ENCODE results near the gene BRAF. TPM values are rescaled to one million over a fixed set of nuclear protein-coding genes. Genes with fewer than 3 reads are reported as not detected.
"Not testable (repeated sequence)": the region's sequence is repeated elsewhere in the genome, so short reads cannot be mapped to it uniquely, and the experiment has no call there.

The BRAF gene
- total and polyA plus RNA-seq, 4 donors: 4.1 to 55.5 (median 29.9) TPM

DNA sequence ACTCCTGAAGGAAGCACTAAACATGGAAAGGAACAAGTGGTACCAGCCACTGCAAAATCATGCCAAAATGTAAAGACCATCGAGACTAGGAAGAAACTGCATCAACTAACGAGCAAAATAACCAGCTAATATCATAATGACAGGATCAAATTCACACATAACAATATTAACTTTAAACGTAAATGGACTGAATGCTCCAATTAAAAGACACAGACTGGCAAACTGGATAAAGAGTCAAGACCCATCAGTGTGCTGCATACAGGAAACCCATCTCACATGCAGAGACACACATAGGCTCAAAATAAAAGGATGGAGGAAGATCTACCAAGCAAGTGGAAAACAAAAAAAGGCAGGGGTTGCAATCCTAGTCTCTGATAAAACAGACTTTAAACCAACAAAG, 163.4 kb downstream of the BRAF start:
- H3K27me3 ChIP-seq (ENCODE audit: control insufficient read depth in 1 of 2, insufficient read depth in 2 of 2, low read length in 1 of 2); H3K4me1 ChIP-seq (ENCODE audit: control insufficient read depth in 1 of 2, insufficient read depth in 2 of 2, low read length in 2 of 2); H3K36me3 ChIP-seq (ENCODE audit: control insufficient read depth in 1 of 2, insufficient read depth in 2 of 2, low read length in 1 of 2); DNase-seq; H3K27ac ChIP-seq (ENCODE audit: low read depth in 1 of 2, low read length in 2 of 2); ATAC-seq (ENCODE audit: low FRiP score); H3K4me3 ChIP-seq (ENCODE audit: low read length in 2 of 2); H3K9me3 ChIP-seq (ENCODE audit: control insufficient read depth, low read length); intact Hi-C loops (cut with DNase I): not testable (repeated sequence)
- 86 to 97% methylated on average over 3 of the region's 3 CpGs for WGBS, 2 donors

DNA sequence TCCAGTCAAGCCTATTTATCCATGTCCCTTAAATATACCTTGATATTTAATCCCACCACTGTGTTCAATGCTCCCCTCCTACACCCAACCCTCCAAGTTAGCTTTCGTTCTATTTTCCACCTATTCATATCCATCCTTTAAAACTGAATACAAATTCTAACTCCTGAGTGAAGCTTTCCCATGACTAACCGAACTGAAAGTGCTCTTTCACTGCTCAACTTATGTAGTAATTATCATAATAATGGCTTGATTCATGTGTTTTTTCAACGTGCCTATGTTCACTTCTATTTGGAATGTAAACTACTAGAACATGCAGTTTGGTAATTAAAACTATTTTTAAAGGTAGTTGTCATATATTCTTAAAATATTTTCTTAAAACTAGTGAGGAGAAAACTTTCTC, 170.2 kb downstream of the BRAF start:
- no peaks in the 10 kb centered on the region for H3K27me3 ChIP-seq (ENCODE audit: control insufficient read depth in 1 of 2, insufficient read depth in 2 of 2, low read length in 1 of 2)
- no peaks in the 10 kb centered on the region for H3K36me3 ChIP-seq (ENCODE audit: control insufficient read depth in 1 of 2, insufficient read depth in 2 of 2, low read length in 1 of 2)
- ATAC-seq (ENCODE audit: low FRiP score): no peak
- H3K4me3 ChIP-seq (ENCODE audit: low read length in 2 of 2): no peak overlapping the region
- H3K9me3 ChIP-seq (ENCODE audit: control insufficient read depth, low read length): no peaks in the 10 kb centered on the region
- H3K27ac ChIP-seq (ENCODE audit: low read depth in 1 of 2, low read length in 2 of 2): no peak overlapping the region
- H3K4me1 ChIP-seq (ENCODE audit: control insufficient read depth in 1 of 2, insufficient read depth in 2 of 2, low read length in 2 of 2): no peaks in the 10 kb centered on the region
- WGBS, 2 donors: 69 to 70% methylated on average over 3 of the region's 3 CpGs
- intact Hi-C loops (cut with DNase I): no loop called here
- DNase-seq: no peak

DNA sequence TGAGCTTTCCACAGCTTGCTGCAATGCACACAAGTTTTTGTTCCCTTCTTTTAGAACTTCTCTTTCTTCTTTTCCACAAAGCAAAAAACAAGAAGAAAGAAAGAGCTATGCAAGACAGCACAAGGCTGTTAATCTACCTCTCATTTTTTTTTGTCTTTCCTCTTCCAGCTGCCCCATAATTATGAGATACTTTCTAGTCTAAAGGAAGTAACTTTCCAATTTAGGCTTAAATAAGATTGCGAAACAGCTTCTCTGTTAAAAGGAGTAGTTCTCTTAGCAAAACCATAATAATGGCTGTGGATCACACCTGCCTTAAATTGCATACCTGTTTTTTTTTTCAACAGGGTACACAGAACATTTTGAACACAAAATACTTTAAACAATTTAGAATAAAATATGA, 172.2 kb downstream of the BRAF start:
- ATAC-seq (ENCODE audit: low FRiP score) (no peak), DNase-seq (no peak)
- 95 to 98% methylated on average over 1 of the region's 1 CpG for WGBS, 2 donors
- H3K4me1 ChIP-seq (ENCODE audit: control insufficient read depth in 1 of 2, insufficient read depth in 2 of 2, low read length in 2 of 2): no peaks in the 10 kb centered on the region
- H3K27ac ChIP-seq (ENCODE audit: low read depth in 1 of 2, low read length in 2 of 2): no peak overlapping the region
- H3K4me3 ChIP-seq (ENCODE audit: low read length in 2 of 2): no peak overlapping the region
- no peaks in the 10 kb centered on the region for H3K27me3 ChIP-seq (ENCODE audit: control insufficient read depth in 1 of 2, insufficient read depth in 2 of 2, low read length in 1 of 2)
- H3K36me3 ChIP-seq (ENCODE audit: control insufficient read depth in 1 of 2, insufficient read depth in 2 of 2, low read length in 1 of 2): no peaks in the 10 kb centered on the region
- intact Hi-C loops (cut with DNase I): no loop called here
- H3K9me3 ChIP-seq (ENCODE audit: control insufficient read depth, low read length): no peaks in the 10 kb centered on the region

DNA sequence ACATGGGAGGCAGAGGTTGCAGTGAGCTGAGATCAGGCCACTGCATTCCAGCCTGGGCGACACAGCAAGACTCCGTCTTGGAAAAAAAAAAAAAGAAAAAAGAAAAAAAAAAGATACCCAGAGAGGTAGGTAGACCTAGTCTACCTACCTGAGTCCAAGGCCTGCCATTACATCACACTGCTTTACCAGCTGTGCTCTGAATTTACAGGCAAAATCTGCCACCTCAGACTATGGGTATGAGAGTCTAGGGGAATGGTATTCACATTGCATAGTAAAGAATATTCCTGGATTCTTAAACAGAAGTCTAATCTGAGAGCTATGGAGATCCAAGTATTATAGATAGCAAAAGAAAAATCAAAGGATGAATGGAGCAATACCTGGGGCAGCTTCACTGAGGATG, 178.0 kb downstream of the BRAF start:
- Histone ChIP-seq H3K36me3 (ENCODE audit: control insufficient read depth in 1 of 2, insufficient read depth in 2 of 2, low read length in 1 of 2) (peaks cover 0 to 3% of the 10 kb centered on the region in 2 donors), H3K4me3 (ENCODE audit: low read length in 2 of 2) (no peak overlapping the region)

DNA sequence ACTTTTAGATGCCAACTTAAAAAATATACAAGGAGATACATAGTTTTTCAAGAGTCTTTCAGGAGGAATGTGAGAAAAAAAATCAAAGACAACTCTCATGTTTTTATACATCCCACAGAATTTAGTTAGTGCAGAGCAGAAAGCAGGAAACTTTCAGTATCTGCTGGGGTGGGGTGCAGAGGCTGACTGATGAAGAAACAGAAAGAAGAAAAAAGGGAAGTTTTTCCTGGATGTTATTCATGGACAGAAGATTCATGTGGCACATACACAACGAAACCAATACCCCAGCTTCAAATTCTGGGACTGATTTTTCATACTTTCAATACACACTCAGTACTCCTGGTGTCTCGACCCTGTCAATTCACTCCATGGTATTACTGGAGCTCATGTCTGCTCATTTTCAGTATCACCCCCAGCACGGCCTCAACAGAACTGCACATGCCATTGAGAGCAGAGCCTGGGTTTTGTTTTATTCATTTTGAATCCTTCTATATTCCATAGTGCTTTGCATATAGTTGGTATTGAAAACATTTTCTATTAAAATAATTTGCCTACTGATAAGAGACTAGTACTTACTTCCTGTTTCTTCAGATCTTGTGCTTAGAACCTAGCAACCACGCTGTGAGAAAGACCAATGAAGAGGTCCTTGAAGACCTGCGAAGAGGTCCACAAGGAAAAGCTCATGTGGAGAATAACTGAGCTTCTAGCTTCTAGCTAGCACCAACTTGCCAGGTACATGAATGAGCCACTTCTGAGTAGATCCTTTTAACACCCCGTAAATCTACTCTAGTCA, 179.3 kb downstream of the BRAF start:
- Histone ChIP-seq H3K27ac (ENCODE audit: low read depth in 1 of 2, low read length in 2 of 2) (no peak overlapping the region), H3K9me3 (ENCODE audit: control insufficient read depth, low read length) (no peaks in the 10 kb centered on the region), H3K4me3 (ENCODE audit: low read length in 2 of 2) (no peak overlapping the region), H3K36me3 (ENCODE audit: control insufficient read depth in 1 of 2, insufficient read depth in 2 of 2, low read length in 1 of 2) (peaks cover under 1 to 3% of the 10 kb centered on the region in 2 donors), H3K27me3 (ENCODE audit: control insufficient read depth in 1 of 2, insufficient read depth in 2 of 2, low read length in 1 of 2) (no peaks in the 10 kb centered on the region), H3K4me1 (ENCODE audit: control insufficient read depth in 1 of 2, insufficient read depth in 2 of 2, low read length in 2 of 2) (no peaks in the 10 kb centered on the region)
- 84 to 87% methylated on average over 6 of the region's 6 CpGs for WGBS, 2 donors
- intact Hi-C loops (cut with DNase I): no loop called here
- ATAC-seq (ENCODE audit: low FRiP score): no peak
- no peak for DNase-seq

More for the DNA sequence above, 178.0 kb downstream of the BRAF start:
- 94 to 95% methylated on average over 2 of the region's 2 CpGs for WGBS, 2 donors
- H3K27ac ChIP-seq (ENCODE audit: low read depth in 1 of 2, low read length in 2 of 2): no peak overlapping the region
- DNase-seq (no peak), ATAC-seq (ENCODE audit: low FRiP score) (no peak)
- H3K27me3 ChIP-seq (ENCODE audit: control insufficient read depth in 1 of 2, insufficient read depth in 2 of 2, low read length in 1 of 2): no peaks in the 10 kb centered on the region
- intact Hi-C loops (cut with DNase I): no loop called here
- H3K9me3 ChIP-seq (ENCODE audit: control insufficient read depth, low read length): no peaks in the 10 kb centered on the region
- H3K4me1 ChIP-seq (ENCODE audit: control insufficient read depth in 1 of 2, insufficient read depth in 2 of 2, low read length in 2 of 2): no peaks in the 10 kb centered on the region

DNA sequence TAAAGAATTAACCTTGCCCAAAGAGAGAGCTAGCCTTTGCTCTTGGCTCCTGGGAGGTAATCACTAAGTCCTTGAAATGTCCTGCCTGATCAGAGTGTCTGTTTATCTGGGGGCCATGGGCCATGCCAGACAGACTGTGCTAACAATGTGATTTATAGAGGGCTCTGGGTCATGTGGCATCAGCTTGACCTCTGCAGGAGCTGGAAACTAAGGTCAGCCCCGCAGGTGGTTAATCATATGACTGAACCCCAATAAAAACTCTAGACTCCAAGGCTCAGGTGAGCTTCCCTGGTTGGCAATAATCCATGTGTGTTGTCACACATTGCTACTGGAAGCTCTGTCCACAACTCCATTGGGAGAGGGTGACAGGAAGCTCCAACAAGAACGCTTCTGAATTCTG, 180.7 kb downstream of the BRAF start:
- Histone ChIP-seq H3K27ac (ENCODE audit: low read depth in 1 of 2, low read length in 2 of 2) (peak overlapping the region in 1 of 2 donors; percentile 6), H3K4me3 (ENCODE audit: low read length in 2 of 2) (no peak overlapping the region), H3K27me3 (ENCODE audit: control insufficient read depth in 1 of 2, insufficient read depth in 2 of 2, low read length in 1 of 2) (no peaks in the 10 kb centered on the region), H3K36me3 (ENCODE audit: control insufficient read depth in 1 of 2, insufficient read depth in 2 of 2, low read length in 1 of 2) (peaks cover 3 to 5% of the 10 kb centered on the region in 2 donors), H3K9me3 (ENCODE audit: control insufficient read depth, low read length) (no peaks in the 10 kb centered on the region), H3K4me1 (ENCODE audit: control insufficient read depth in 1 of 2, insufficient read depth in 2 of 2, low read length in 2 of 2) (no peaks in the 10 kb centered on the region)
- DNase-seq: no peak
- ATAC-seq (ENCODE audit: low FRiP score): no peak
- 74 to 80% methylated on average over 2 of the region's 2 CpGs for WGBS, 2 donors
- intact Hi-C loops (cut with DNase I): no loop called here

DNA sequence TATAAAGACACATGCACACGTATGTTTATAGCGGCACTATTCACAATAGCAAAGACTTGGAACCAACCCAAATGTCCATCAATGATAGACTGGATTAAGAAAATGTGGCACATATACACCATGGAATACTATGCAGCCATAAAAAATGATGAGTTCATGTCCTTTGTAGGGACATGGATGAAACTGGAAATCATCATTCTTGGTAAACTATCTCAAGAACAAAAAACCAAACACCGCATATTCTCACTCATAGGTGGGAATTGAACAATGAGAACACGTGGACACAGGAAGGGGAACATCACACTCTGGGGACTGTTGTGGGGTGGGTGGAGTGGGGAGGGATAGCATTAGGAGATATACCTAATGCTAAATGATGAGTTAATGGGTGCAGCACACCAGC, 181.5 kb downstream of the BRAF start:
- H3K36me3 ChIP-seq (ENCODE audit: control insufficient read depth in 1 of 2, insufficient read depth in 2 of 2, low read length in 1 of 2); H3K9me3 ChIP-seq (ENCODE audit: control insufficient read depth, low read length); DNase-seq; intact Hi-C loops (cut with DNase I); H3K27ac ChIP-seq (ENCODE audit: low read depth in 1 of 2, low read length in 2 of 2); ATAC-seq (ENCODE audit: low FRiP score); H3K4me1 ChIP-seq (ENCODE audit: control insufficient read depth in 1 of 2, insufficient read depth in 2 of 2, low read length in 2 of 2); H3K27me3 ChIP-seq (ENCODE audit: control insufficient read depth in 1 of 2, insufficient read depth in 2 of 2, low read length in 1 of 2); H3K4me3 ChIP-seq (ENCODE audit: low read length in 2 of 2): not testable (repeated sequence)
- 96 to 100% methylated on average over 2 of the region's 4 CpGs for WGBS, 2 donors

DNA sequence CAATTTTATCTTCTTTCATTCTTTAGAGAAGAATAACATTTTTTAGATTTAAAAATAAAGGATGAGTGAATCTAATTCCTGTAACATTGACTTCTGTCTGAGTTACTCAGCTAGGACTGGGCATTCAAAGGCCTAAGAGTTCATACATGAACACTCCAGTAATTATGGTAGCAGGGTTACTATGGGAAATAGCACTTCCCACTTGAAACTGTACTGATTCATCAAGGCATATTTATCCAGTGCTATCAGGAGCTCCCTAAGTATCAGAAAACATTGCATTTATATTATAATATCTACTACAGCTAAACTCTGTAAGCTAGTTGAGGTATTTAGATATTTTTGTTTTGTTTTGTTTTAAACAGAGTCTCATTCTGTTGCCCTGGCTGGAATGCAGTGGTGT, 186.4 kb downstream of the BRAF start:
- no peaks in the 10 kb centered on the region for H3K9me3 ChIP-seq (ENCODE audit: control insufficient read depth, low read length)
- DNase-seq: no peak
- no peak overlapping the region for H3K27ac ChIP-seq (ENCODE audit: low read depth in 1 of 2, low read length in 2 of 2)
- no peak for ATAC-seq (ENCODE audit: low FRiP score)
- intact Hi-C loops (cut with DNase I): no loop called here
- no peak overlapping the region for H3K4me3 ChIP-seq (ENCODE audit: low read length in 2 of 2)
- H3K36me3 ChIP-seq (ENCODE audit: control insufficient read depth in 1 of 2, insufficient read depth in 2 of 2, low read length in 1 of 2): peaks cover 0 to 5% of the 10 kb centered on the region in 2 donors
- H3K27me3 ChIP-seq (ENCODE audit: control insufficient read depth in 1 of 2, insufficient read depth in 2 of 2, low read length in 1 of 2): no peaks in the 10 kb centered on the region
- H3K4me1 ChIP-seq (ENCODE audit: control insufficient read depth in 1 of 2, insufficient read depth in 2 of 2, low read length in 2 of 2): no peaks in the 10 kb centered on the region

DNA sequence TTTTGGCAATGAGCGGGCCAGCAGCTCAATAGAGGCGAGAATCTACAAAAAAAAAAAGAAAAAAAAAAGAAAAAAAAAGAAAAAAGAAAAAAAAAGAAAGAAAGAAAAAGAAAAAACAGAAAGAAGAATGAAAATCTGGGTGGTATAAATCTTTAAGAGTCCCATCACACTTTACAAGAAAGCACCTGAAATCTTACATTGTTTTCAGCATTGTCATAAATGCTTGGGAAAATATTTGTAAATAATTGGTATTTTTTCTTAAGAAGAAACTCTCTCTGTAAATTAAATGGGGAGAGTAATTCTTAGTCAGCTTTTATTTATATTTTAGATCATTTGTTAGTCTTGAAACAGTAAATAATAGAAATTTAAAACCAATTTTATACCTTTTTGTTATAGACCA, 190.0 kb downstream of the BRAF start:
- DNase-seq (no peak), ATAC-seq (ENCODE audit: low FRiP score) (no peak)
- 91 to 92% methylated on average over 2 of the region's 2 CpGs for WGBS, 2 donors
- Histone ChIP-seq H3K36me3 (ENCODE audit: control insufficient read depth in 1 of 2, insufficient read depth in 2 of 2, low read length in 1 of 2) (no peaks in the 10 kb centered on the region), H3K4me1 (ENCODE audit: control insufficient read depth in 1 of 2, insufficient read depth in 2 of 2, low read length in 2 of 2) (no peaks in the 10 kb centered on the region), H3K27me3 (ENCODE audit: control insufficient read depth in 1 of 2, insufficient read depth in 2 of 2, low read length in 1 of 2) (no peaks in the 10 kb centered on the region), H3K4me3 (ENCODE audit: low read length in 2 of 2) (no peak overlapping the region), H3K27ac (ENCODE audit: low read depth in 1 of 2, low read length in 2 of 2) (no peak overlapping the region), H3K9me3 (ENCODE audit: control insufficient read depth, low read length) (no peaks in the 10 kb centered on the region)
- intact Hi-C loops (cut with DNase I): no loop called here

Measured in aorta (tissue), 5 donors.